Activated CD8-positive, alpha-beta memory T cell treated with anti-CD3 and anti-CD28 coated beads for 48 hours (primary cell): ENCODE data around the gene ATP10A.
"Not testable (repeated sequence)": the region's sequence is repeated elsewhere in the genome, so short reads cannot be mapped to it uniquely, and the experiment has no call there.

Source experiments
- DNase-seq, 3 experiments: peaks; one replicate each; pipeline ENCODE4 v3.0.0-alpha.2; 2020; ENCODE audit warnings: low read depth in 2 of 3, low spot score in 2 of 3

Gene ATP10A

DNA sequence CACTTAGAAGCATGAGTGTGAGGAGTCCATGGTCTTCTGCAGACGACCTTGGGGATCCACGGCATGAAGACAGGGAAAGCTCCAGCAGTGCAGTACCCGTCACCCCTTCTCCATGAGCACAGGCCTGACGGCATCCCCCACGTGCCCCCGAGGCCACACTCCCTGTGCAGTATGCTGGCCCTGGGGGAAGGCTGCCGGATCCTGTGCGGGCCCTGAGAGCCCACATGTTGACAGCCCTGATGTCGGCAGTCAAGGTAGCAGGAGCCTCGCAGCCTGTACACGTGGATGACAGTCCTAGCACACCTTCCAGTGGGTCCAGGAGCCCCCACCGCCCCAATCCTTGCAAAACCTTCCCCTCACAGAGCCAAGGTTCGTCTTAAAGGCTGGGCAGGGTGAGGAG is 195.3 kb downstream of the ATP10A start:
- no peak for DNase-seq

DNA sequence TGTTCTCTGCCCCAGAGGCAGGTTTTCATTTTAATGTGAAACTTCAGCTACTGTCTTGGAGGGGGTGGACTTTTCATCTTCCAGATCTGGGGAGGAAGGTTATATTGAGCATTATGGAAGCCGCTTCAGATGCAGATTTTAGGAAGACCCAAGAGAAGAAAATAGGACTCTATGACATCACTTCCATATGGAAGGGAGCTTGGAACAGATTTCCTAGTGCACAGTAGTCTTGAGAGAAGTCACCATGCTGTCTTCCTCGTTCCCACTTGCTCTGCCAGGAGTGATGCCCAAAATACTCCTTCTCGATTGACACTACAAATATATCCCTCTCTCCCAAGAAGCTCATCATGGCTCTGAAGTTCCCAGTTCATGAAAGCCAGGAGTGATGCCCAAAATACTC is 197.2 kb downstream of the ATP10A start:
- DNase-seq = no peak

DNA sequence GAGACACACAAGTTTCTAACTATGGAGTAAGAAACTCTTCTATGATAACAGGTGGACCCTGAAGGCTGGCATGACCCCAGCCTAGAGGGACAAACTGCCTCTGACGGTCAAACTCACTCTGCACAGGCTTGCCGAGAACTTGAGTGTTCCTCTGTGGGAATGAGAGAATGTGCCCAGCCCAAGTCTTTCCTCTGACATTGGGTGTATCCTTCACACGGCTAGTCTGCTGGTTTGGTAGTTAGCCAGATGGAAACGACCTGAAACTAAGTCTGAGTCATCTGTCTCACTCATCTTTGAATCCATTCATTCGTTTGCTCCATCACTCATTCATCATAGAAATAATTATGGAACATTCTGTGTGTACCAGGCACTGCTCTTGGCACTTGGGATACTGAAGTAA is 198.4 kb downstream of the ATP10A start:
- no peak for DNase-seq

DNA sequence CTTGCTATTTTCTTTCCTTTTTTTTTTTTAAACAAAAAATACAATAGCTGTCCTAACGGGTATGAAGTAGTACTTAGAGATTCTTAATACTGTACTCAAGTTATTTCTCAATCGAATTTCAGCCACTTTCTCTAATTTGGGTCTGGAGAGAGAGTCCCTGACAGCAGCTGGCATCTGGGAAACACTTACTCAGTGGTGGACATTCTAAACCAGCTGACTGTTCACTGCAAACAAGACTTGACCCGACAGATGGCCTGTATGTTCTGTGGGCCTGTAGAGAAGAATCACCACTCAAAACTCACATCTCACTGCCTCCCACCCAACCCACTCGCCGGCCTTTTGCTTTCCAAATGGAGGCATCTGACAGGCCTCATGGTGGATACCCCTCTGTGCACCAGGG is 199.6 kb downstream of the ATP10A start:
- DNase-seq = no peak

DNA sequence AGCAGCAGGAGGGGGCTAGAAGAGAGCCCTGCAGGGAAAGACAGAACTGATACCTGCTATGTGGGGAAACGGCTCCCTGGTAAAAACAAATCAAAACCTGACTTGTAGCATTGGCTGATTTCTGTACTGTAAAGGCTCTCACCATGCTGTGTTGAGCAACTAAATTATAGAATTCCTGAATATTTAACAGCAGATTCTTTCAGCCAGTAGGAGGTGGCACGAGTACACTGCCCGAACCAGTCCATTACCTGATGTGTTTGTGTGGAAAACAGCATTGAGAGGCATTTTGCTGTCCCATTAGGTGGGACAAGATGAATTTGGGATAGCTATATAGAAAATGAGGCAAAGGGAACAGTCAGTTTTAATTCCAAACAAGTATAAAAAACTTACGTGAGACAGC is 201.2 kb downstream of the ATP10A start:
- no peak for DNase-seq

DNA sequence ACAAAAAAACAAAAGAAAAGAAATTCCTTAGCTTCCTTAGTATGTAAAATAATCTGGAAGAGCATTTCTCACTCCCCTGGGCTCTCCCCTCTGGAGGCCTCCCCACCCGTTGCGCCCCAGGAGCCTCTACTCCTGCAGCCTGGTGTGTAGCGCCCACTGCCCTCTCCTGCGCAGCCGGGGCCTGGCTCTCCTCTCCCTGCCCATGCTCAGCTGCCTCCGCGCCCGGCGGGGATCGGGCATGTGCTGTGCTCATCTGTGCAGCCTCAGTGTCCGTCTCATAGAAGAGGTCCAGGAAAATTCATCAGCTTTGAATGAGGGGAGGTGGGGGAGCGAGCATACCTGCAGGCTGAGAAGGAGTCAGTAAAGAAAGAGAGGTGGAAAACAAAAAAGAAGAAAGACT is 203.9 kb downstream of the ATP10A start:
- no peak for DNase-seq

DNA sequence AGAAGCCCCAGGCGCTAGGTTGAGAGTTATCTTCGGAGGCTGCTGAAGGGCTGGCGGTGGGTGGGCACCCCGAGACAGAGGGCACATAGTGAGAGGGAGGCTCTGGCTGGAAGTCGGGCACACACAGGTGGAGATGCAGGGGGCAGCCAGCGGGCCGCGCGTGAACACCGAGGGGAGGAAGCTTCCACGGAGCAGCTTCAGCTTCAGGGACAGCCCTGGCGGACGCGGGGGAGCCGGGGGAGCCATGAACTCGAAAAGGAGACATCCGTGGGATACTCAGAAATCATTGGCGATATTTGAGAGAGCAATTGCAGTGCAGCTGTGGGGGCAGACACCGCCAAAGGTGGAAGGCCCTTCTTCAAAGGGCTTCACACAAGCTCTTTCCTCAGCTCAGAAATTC is 204.6 kb downstream of the ATP10A start:
- DNase-seq = no peak

DNA sequence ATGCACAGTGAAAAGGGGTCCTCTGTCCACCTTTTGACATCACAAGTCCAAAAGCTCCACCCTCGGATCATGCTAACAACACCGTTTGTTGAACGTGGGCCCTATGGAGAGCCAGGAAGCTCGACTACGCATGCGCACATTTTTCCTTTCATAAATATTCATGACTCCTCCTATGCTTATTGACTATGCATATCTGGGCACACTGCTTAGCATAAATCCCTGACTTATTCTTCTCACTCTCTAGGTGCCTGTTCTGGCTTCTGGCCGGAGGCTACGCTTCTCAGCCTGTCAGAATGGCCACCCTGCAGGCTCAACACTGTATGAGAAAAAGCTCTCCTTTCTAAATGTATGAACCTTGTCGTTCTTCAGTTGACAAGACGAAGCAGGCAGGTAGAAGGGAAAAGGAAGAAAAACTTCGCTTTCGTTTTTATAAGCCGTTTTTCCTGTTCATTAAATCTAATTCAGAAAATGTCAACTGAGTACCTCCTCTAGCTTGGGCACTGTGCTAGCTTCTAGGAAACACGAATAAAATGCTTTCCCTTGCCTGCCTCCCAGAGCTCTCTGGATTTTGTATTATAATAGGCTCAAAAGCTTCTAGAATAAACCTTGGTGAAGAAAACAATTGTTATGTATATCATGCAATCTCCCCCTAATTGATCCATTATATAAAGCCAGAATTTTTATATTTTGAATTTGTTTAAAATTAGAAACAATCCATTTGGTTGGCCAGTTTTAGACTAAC is 207.7 kb downstream of the ATP10A start:
- DNase-seq = no peak

DNA sequence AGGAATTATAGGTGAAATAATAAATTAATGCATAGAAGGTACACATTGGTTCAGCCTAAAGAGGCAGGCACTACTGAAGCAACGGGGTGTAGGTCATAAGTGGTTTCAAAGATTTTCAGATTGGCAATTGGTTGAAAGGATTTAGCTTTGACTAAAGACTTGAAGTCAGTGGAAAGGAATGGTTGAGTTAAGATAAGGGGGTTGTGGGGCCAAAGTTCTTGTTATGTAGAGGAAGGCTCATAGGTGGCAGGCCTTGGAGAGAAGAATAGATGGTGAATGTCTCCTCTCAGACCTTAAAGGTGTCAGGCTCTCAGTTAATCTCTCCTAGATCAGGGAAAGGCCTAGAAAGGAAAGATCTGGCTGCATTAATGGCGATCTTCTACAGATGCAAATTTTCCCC is 209.8 kb downstream of the ATP10A start:
- DNase-seq = no peak

DNA sequence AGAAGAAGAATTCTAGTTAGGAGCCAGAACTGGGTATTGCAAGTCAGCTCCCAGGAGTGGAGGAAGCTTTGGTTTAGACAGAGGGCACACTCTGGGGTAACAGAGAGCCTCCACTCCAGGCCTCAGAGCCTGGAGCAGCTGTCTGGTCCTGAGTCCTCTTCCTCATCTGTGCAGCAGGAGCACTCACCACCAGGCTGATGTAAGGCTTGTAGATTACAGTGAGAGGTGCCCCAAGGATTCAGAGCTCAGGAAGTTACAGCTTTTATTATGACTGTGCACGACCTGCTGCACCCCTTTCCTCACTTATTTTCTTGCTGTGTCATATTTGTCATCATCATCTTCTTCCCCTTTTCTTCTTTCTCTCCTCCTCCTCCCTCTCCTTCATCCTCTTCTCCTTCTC is 210.4 kb downstream of the ATP10A start:
- DNase-seq = no peak

DNA sequence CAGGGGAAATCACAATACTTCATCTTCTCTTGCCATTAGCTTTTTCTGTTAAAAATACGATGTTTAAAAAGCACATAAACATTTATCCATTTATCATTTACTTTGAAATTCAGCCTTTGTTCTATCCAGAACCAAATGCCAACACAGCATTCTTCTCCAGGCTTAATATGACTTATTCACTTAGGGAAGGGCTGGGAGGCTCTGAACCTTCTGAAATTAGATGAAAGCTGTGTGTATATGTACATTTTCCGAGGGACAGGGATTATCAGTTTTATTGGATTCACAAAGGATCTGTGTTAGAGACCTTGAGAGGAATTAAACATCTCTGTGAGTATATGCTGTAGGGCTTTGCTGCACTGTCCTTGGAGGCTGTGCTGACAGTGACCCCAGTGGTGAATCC is 213.7 kb downstream of the ATP10A start:
- no peak for DNase-seq

DNA sequence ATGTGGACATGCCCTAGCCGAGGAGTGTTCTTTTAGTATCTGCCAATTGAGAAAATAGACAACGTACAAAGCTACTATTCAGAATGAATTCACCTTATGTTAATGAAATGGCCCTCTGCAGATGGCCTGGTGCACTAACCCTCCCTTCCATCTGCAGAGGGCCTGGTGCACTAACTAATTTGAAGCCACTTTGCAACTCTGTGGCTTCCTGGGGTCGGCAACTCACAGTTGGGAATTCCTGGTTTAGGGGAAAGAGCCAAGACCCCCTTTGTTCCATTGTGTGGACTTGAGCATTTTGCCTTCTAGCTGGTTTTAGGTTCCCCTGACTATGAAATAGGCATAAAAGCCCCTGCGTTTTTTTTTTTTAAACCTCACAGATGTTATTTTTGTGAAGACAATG is 220.0 kb downstream of the ATP10A start:
- no peak for DNase-seq

DNA sequence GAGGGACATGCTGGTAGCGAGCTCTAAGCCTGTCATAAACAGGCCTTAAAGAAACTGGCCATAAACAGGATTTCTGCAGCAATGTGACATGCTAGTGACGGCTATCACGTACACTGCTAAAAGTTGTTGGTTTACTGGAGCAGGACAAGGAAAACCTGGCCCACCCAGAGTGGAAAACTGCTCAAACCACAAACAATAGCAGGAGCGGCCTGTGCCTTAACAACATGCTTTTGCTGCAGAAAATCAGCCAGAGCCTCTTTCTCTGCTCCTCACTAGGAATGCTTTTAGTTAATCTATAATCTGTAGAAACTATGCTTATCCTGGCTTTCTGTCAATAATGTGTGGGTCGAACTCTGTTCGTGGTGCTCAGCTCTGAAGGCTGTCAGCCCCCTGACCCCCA is 221.4 kb downstream of the ATP10A start:
- no peak for DNase-seq

DNA sequence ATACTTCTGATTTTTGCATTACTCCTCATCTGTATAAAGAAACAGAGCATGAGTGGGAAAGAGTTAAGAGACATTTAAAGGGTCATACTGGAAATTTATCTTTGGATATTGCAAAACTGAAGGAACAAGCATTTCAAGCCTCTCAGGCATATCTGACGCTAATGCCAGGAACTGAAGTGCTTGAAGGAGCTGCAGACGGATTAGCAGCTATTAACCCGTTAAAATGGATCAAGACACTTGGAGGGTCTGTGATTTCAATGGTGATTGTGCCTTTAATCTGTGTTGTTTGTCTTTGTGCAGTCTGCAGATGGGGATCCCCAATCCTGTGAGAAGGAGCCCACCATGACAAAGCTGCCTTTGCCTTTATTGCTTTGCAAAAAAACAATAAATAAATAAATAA is 221.8 kb downstream of the ATP10A start:
- DNase-seq = no peak

DNA sequence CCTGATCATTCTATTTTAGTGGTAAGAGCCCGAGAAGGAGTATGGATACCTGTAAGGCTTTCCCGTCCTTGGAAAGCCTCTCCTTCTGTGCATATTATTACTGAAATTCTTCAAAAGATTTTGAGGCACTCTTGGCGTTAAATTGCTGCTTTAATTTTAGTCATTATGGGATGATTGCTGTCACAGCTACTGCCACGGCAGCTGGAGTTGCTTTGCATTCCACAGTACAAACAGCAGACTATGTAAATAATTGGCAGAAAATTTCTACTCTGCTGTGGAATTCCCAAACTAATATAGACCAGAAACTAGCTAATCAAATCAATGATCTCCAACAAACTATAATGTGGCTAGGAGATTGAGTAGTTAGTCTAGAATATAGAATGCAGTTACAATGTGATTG is 222.2 kb downstream of the ATP10A start:
- DNase-seq = not testable (repeated sequence)

DNA sequence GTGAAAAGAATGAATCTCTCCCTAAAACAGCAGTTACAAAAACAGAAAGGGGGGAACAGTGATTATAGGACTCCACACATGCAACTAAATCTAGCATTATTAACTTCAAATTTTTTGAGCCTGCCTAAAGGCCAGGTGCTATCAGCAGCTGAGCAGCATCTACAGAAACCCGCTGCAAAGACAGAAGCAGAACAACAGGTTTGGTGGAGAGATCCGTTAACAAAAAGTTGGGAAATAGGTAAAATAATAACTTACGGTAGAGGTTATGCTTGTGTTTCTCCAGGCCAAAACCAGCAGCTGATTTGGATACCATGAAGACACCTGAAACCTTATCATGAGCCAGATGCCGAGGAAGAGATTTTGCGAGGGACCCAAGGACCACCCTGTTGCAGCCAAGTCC is 222.7 kb downstream of the ATP10A start:
- DNase-seq = no peak

DNA sequence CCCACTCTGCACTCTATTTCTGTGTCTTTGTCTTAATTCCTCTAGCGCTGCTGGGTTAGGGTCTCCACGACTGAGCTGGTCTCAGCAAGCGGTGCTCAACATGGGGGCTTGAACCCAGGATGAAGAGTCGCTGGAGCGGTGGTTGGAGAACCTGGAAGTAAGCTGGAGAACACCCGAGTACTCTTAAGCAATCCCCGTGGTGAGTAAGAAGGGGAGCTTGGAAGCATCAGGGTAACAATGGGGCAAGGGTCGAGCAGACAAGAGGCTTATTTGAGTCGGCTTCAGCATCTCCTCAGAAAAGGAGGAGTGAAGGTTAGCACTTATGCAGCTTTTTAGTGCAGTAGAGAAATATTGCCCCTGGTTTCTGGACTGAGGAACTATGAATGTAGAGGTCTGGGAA is 226.6 kb downstream of the ATP10A start:
- DNase-seq = not testable (repeated sequence)

DNA sequence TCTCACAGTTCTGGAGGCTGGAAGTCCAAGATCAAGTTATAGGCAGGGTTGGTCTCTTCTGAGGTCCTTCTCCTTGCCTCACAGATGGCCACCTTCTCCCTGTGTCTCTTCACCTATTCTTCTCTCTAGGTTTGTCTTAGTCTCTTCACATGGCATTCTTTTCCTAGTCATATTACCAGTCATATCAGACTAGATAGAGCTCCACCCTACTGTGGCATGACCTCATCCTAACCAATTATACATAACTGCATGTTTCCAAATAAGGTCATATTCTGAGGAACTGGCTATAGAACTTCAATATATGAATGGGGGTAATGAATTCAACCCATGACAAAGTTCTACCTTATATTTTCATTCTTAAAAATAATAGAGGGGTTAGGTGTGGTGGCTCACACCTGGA is 227.9 kb downstream of the ATP10A start:
- DNase-seq = no peak

DNA sequence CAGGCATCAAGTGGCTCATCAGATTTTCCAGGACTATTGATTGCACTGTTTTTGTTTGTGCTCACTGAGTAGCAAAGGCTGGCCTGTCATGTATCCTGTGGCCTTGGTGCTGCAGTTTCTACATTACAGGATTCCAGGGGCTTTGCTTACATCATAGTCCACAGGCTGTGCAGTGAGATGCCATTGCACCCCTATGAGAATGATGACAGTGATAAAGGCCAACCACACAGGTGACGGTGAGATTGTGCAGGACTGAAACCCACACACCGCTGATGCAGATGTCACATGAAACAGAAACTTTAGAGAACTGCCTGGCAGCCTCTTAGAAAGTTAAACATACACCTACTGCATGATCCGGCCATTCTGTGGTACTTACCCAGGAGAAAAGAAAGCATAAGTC is 229.3 kb downstream of the ATP10A start:
- DNase-seq = no peak

DNA sequence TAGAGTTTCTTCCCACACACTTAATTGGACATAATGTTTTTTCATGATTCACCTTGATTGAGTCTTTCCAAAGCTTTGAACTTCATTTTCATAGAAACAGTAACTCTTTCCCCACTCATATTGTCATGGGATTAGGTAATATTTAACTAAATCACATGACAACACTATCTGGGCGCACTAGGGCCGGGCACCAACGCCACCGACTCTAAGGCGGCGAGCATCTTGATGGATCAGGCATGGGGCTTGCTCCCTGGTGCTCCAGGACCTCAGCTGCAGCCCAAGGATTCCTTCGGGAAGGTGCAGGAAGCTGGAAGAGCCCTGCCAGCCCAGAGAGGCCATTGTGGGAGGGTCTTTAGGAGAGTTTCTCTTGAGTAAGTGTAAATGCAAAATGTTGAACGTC is 231.2 kb downstream of the ATP10A start:
- DNase-seq = no peak
